H9 (cell line): ENCODE results near the gene CCDC191. TPM values are rescaled to one million over a fixed set of nuclear protein-coding genes. Genes with fewer than 3 reads are reported as not detected.

Experiments
- DNase-seq: peaks from one replicate; pipeline ENCODE4 v3.0.0-alpha.2; 2017
- H2AFZ ChIP-seq: one replicate; pipeline ENCODE4 v1.6.1; 2013; ENCODE audit warnings: mild to moderate bottlenecking, low read length, control low read depth, moderate library complexity
- H2AK5ac ChIP-seq: 2 replicates; pipeline ENCODE4 v1.6.1; 2013; ENCODE audit warnings: low read length, control low read depth, mixed read lengths; ENCODE audit not compliant: insufficient read length
- H2BK120ac ChIP-seq: one replicate; pipeline ENCODE4 v1.6.1; 2013; ENCODE audit warnings: low read depth, mild to moderate bottlenecking, low read length, control low read depth, inconsistent platforms; ENCODE audit not compliant: poor library complexity, severe bottlenecking
- H2BK12ac ChIP-seq: 2 replicates; pipeline ENCODE4 v1.6.1; 2013; ENCODE audit warnings: low read length, control low read depth, mixed read lengths, low read depth; ENCODE audit not compliant: insufficient read length
- H2BK15ac ChIP-seq: 2 replicates; pipeline ENCODE4 v1.6.1; 2013; ENCODE audit warnings: low read depth, low read length, control low read depth
- H2BK20ac ChIP-seq: one replicate; pipeline ENCODE4 v1.6.1; 2013; ENCODE audit warnings: low read depth, mild to moderate bottlenecking, low read length, control low read depth, inconsistent platforms; ENCODE audit not compliant: poor library complexity, severe bottlenecking
- H2BK5ac ChIP-seq: 2 replicates; pipeline ENCODE4 v1.6.1; 2013; ENCODE audit warnings: low read length, control low read depth, mixed read lengths; ENCODE audit not compliant: insufficient read length
- H3K14ac ChIP-seq: 2 replicates; pipeline ENCODE4 v1.6.1; 2013; ENCODE audit warnings: low read length, control low read depth; ENCODE audit not compliant: insufficient read depth
- H3K18ac ChIP-seq: 2 replicates; pipeline ENCODE4 v1.6.1; 2013; ENCODE audit warnings: low read depth, mild to moderate bottlenecking, mixed read lengths, low read length, control low read depth; ENCODE audit not compliant: insufficient read length
- H3K23ac ChIP-seq: 2 replicates; pipeline ENCODE4 v1.6.1; 2013; ENCODE audit warnings: low read length, control low read depth, mixed read lengths, low read depth; ENCODE audit not compliant: insufficient read length
- H3K23me2 ChIP-seq: 2 replicates; pipeline ENCODE4 v1.6.1; 2013; ENCODE audit warnings: low read depth, mild to moderate bottlenecking, mixed read lengths, low read length, control low read depth; ENCODE audit not compliant: insufficient read length, poor library complexity, severe bottlenecking
- H3K27ac ChIP-seq: 2 replicates; pipeline ENCODE4 v1.5.1; 2013; ENCODE audit warnings: low read length, control low read depth, mixed read lengths, low read depth; ENCODE audit not compliant: insufficient read length
- H3K27me3 ChIP-seq: 2 replicates; pipeline ENCODE4 v1.6.1; 2013; ENCODE audit warnings: low read length, control low read depth, inconsistent platforms; ENCODE audit not compliant: insufficient read depth
- H3K4ac ChIP-seq: 2 replicates; pipeline ENCODE4 v1.6.1; 2013; ENCODE audit warnings: low read depth, mild to moderate bottlenecking, control low read depth, inconsistent platforms, low read length, moderate library complexity
- H3K4me1 ChIP-seq: 2 replicates; pipeline ENCODE4 v1.6.1; 2013; ENCODE audit warnings: low read length, control low read depth, inconsistent platforms; ENCODE audit not compliant: insufficient read depth
- H3K4me2 ChIP-seq: 2 replicates; pipeline ENCODE4 v1.6.1; 2013; ENCODE audit warnings: low read length, control low read depth, mixed read lengths; ENCODE audit not compliant: insufficient read length, insufficient read depth
- H3K56ac ChIP-seq: 2 replicates; pipeline ENCODE4 v1.6.1; 2013; ENCODE audit warnings: low read depth, mild to moderate bottlenecking, mixed read lengths, low read length, control low read depth; ENCODE audit not compliant: insufficient read length
- H3K79me1 ChIP-seq: 2 replicates; pipeline ENCODE4 v1.6.1; 2013; ENCODE audit warnings: low read depth, mild to moderate bottlenecking, moderate library complexity, low read length, control low read depth, inconsistent platforms; ENCODE audit not compliant: insufficient read depth, poor library complexity, severe bottlenecking
- H3K79me2 ChIP-seq: 2 replicates; pipeline ENCODE4 v1.6.1; 2013; ENCODE audit warnings: low read length, control low read depth, inconsistent platforms; ENCODE audit not compliant: insufficient read depth
- H3K9ac ChIP-seq: 2 replicates; pipeline ENCODE4 v1.6.1; 2013; ENCODE audit warnings: low read length, control low read depth, mixed read lengths; ENCODE audit not compliant: insufficient read length; ENCODE audit errors: extremely low read depth
- H3K9me3 ChIP-seq: one replicate; pipeline ENCODE4 v1.6.1; 2013; ENCODE audit warnings: low read depth, low read length, inconsistent platforms; ENCODE audit not compliant: control insufficient read depth
- H3T11ph ChIP-seq: one replicate; pipeline ENCODE4 v1.6.1; 2013; ENCODE audit warnings: mild to moderate bottlenecking, low read length, control low read depth, inconsistent platforms
- H4K20me1 ChIP-seq: one replicate; pipeline ENCODE4 v1.6.1; 2013; ENCODE audit not compliant: control insufficient read depth, insufficient read length, insufficient read depth
- H4K5ac ChIP-seq: 2 replicates; pipeline ENCODE4 v1.6.1; 2013; ENCODE audit warnings: low read depth, mild to moderate bottlenecking, mixed read lengths, low read length, control low read depth; ENCODE audit not compliant: insufficient read length
- H4K8ac ChIP-seq: replicated peaks from 2 replicates; pipeline ENCODE4 v1.6.1; 2013; ENCODE audit warnings: low read length, control low read depth, mixed read lengths, low read depth; ENCODE audit not compliant: insufficient read length
- H4K91ac ChIP-seq: 2 replicates; pipeline ENCODE4 v1.6.1; 2013; ENCODE audit warnings: low read depth, mild to moderate bottlenecking, moderate library complexity, mixed read lengths, low read length, control low read depth; ENCODE audit not compliant: insufficient read length
- H3K27ac Mint-ChIP-seq, 3 experiments: 2 replicates in 2 of 3; 3 replicates in 1 of 3; pipeline ENCODE4 v1.8.0; 2020 to 2021; ENCODE audit warnings: mixed read lengths in 3 of 3, mild to moderate bottlenecking in 1 of 3, moderate library complexity in 1 of 3
- H3K27me3 Mint-ChIP-seq: 2 replicates; pipeline ENCODE4 v1.8.0; 2021; ENCODE audit warnings: low read depth, mild to moderate bottlenecking, moderate library complexity, mixed read lengths
- H3K36me3 Mint-ChIP-seq, 3 experiments: 2 replicates in 2 of 3; 3 replicates in 1 of 3; pipeline ENCODE4 v1.8.0; 2020 to 2021; ENCODE audit warnings: low read depth in 3 of 3, mixed read lengths in 3 of 3; ENCODE audit not compliant: insufficient read depth in 1 of 3
- H3K4me1 Mint-ChIP-seq, 2 experiments: 2 replicates each; pipeline ENCODE4 v1.8.0; 2020; ENCODE audit warnings: mixed read lengths in 2 of 2
- H3K4me3 Mint-ChIP-seq, 2 experiments: 2 replicates in 1 of 2; 3 replicates in 1 of 2; pipeline ENCODE4 v1.8.0; 2020 to 2021; ENCODE audit warnings: mild to moderate bottlenecking in 2 of 2, mixed read lengths in 2 of 2, moderate library complexity in 1 of 2
- H3K9me3 Mint-ChIP-seq, 2 experiments: 2 replicates in 1 of 2; 3 replicates in 1 of 2; pipeline ENCODE4 v1.8.0; 2020; ENCODE audit warnings: mild to moderate bottlenecking in 2 of 2, mixed read lengths in 2 of 2, moderate library complexity in 1 of 2
- WGBS: extraction: QIAGEN DNeasy Blood & Tissue Kit; methylation state at CpG from one replicate; pipeline ENCODE4 v1.1.7; 2013; ENCODE audit warnings: missing lambda C conversion rate, low lambda C conversion rate, mixed read lengths; ENCODE audit not compliant: insufficient read length; ENCODE audit errors: extremely low coverage; 5-methylcytosine and 5-hydroxymethylcytosine counted together
- total RNA-seq: library from RNA; stranded (reverse); gene quantifications from 2 replicates; pipeline ENCODE4 v1.2.1, GENCODE V29; 2021
- TF ChIP-seq, protein P1 (sequence below): fragments of 200-600 bp; sonication (generic); conservative IDR thresholded peaks from 3 replicates; pipeline ENCODE4 v1.8.0; 2021; ENCODE audit warnings: antibody characterized with exemption, mild to moderate bottlenecking

The CCDC191 gene
- total RNA-seq, 1 experiment from 2014 or later: 0.68 TPM

DNA sequence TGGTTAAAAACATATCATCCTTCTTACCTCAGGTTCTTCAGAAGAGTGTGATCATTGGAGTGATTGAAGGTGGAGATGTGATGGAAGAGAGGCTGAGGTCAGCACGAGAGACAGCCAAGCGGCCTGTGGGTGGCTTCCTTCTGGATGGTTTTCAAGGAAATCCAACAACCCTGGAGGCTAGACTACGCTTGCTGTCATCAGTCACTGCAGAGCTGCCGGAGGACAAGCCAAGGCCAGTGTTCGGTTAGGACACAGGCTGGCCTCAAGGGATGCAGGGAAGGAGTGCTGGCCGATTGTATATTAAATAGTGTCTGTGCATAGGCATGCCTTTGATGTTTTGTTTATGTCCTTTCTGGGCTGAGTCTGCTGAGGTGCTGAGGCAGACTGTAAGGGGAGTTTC lies 20.4 kb upstream of the CCDC191 start:
- Histone ChIP-seq H3K79me1 (no peaks in the 10 kb centered on the region), H3K23ac (no peak overlapping the region), H3T11ph (no peak overlapping the region), H2AK5ac (no peak overlapping the region), H3K18ac (no peak overlapping the region), H4K5ac (no peak overlapping the region), H3K9me3 (no peaks in the 10 kb centered on the region), H2AFZ (no peak overlapping the region), H3K23me2 (no peaks in the 10 kb centered on the region), H3K9ac (no peak overlapping the region), H3K79me2 (no peaks in the 10 kb centered on the region), H2BK120ac (no peak overlapping the region), H3K14ac (no peak overlapping the region), H2BK12ac (no peak overlapping the region), H4K20me1 (no peaks in the 10 kb centered on the region), H2BK5ac (no peak overlapping the region), H3K27me3 (no peaks in the 10 kb centered on the region), H4K91ac (no peak overlapping the region), H3K56ac (no peak overlapping the region), H3K4me1 (no peaks in the 10 kb centered on the region), H4K8ac (no peak overlapping the region), H3K4ac (no peak overlapping the region), H2BK20ac (no peak overlapping the region), H2BK15ac (no peak overlapping the region), H3K4me2 (no peak overlapping the region), H3K27ac (no peak overlapping the region)
- H3K27ac Mint-ChIP-seq: no peak overlapping the region
- DNase-seq: no peak
- no peaks in the 10 kb centered on the region for H3K4me1 Mint-ChIP-seq
- TF ChIP-seq, protein P1, sequence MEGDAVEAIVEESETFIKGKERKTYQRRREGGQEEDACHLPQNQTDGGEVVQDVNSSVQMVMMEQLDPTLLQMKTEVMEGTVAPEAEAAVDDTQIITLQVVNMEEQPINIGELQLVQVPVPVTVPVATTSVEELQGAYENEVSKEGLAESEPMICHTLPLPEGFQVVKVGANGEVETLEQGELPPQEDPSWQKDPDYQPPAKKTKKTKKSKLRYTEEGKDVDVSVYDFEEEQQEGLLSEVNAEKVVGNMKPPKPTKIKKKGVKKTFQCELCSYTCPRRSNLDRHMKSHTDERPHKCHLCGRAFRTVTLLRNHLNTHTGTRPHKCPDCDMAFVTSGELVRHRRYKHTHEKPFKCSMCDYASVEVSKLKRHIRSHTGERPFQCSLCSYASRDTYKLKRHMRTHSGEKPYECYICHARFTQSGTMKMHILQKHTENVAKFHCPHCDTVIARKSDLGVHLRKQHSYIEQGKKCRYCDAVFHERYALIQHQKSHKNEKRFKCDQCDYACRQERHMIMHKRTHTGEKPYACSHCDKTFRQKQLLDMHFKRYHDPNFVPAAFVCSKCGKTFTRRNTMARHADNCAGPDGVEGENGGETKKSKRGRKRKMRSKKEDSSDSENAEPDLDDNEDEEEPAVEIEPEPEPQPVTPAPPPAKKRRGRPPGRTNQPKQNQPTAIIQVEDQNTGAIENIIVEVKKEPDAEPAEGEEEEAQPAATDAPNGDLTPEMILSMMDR: no peak
- no peaks in the 10 kb centered on the region for H3K27me3 Mint-ChIP-seq
- no CpG with 5 or more reads among the region's 6 CpGs for WGBS
- no peaks in the 10 kb centered on the region for H3K9me3 Mint-ChIP-seq
- no peak overlapping the region for H3K4me3 Mint-ChIP-seq
- peaks cover 44 to 95% (median 75%) of the 10 kb centered on the region in 3 experiments for H3K36me3 Mint-ChIP-seq
